GM12875 (cell line): ENCODE results near the gene HMGXB3.
A peak's percentile ranks its signal among the peaks of the same experiment; 100 is the strongest.

ENCODE experiments used
- H3K4me3 ChIP-seq: one replicate; pipeline ENCODE4 v1.5.1; 2011; ENCODE audit warnings: low read depth, low read length, control low read depth
- TF ChIP-seq, protein P1 (sequence below): IDR thresholded peaks from 2 replicates; pipeline ENCODE4 v1.5.1; 2011; ENCODE audit warnings: low read depth, mild to moderate bottlenecking, control low read depth, inconsistent platforms, low read length, moderate library complexity, borderline replicate concordance; ENCODE audit not compliant: insufficient read depth

HMGXB3 gene

DNA sequence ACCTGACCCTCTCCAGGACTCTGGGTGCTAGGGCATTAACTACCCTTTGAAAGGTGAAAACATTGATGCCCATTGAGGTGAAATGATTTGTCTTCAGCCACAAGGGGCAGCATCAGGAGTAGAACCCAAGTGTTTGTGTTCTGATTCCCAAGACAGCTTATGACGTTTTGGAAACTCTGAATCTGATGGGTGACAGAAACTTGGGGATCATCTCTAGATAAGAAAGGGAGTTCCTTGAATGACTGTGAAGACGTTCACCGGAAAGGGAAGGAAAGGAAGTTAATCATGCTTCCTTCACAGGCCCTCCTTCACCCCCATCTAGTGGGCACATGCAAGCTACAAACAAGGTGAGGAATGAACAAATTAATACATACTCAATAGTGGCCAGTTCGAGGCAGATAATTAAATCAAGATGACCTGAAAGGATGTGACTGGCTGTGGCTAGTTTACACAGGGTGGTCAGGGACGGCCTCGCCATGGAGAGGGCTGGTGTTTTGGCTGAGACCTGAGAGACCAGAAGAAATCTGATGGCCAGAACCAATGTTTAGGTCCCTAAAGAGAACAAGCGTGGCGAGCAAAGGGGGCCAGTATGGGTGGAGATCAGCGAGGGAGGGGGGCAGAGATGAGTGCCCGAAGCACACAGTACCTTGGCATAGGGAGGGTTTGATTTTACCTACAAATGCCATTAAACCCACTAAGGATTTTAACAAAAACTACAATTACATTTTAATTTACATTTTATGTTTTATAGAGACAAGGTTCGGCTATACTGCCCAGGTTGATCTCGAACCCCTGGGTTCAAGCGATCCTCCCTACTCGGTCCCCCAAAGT is 40.9 kb upstream of the HMGXB3 start:
- H3K4me3 ChIP-seq: peak overlapping the region; percentile 79

DNA sequence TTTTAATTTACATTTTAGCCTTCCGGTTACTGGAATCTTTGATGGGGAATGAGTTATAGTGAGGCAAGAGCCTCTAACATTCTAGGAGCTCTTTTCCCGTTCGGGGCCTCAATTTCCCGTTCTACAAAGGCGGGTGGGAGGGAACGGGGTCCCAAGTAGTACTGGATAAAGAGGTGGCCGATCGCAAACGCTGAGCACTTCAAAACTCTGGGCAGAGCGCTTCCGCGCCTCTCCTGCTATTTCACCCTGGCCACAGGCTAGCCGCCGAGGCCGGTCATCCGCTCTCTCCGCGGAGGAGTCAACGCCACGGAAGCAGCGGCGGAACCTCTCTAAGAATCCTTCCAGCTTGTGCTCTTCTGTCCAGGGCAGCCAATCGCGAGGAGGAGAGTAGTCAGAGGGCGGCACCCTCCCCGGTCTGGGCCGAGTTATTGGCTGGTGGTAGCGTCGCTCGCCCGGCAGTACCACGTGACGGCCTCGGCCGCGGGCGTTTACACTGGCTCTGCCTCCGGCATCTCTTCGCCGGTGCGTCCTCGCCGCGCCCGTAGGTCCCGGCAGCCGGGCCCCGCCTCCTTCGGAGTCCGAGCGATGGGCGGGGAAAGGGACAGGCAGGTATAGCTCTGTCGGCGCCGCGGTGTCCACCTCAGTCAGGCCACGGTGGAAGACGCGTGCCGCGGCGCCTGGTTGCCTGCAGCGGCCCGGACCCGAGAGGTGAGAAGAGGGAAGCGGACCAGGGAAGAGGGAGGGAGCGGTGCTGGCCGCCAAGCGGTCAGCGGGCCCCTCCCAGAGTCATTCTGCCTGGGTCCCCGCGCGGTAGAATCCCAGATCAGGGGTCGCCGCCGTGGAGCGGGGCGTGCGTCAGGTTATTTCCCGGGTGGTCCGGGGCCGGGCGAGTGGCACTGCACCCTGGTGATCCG is 40.0 kb upstream of the HMGXB3 start, which contains the start of gene SLC26A2:
Gene SLC26A2, plus strand, starts transcription at position 487 of the 914 bp plus-strand sequence. CDS start 16,895 bp downstream, outside the sequence.
- H3K4me3 ChIP-seq: peak within 1 kb of the TSS; percentile 79
- TF ChIP-seq, protein P1, sequence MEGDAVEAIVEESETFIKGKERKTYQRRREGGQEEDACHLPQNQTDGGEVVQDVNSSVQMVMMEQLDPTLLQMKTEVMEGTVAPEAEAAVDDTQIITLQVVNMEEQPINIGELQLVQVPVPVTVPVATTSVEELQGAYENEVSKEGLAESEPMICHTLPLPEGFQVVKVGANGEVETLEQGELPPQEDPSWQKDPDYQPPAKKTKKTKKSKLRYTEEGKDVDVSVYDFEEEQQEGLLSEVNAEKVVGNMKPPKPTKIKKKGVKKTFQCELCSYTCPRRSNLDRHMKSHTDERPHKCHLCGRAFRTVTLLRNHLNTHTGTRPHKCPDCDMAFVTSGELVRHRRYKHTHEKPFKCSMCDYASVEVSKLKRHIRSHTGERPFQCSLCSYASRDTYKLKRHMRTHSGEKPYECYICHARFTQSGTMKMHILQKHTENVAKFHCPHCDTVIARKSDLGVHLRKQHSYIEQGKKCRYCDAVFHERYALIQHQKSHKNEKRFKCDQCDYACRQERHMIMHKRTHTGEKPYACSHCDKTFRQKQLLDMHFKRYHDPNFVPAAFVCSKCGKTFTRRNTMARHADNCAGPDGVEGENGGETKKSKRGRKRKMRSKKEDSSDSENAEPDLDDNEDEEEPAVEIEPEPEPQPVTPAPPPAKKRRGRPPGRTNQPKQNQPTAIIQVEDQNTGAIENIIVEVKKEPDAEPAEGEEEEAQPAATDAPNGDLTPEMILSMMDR: no peak

More for the DNA sequence above, 40.9 kb upstream of the HMGXB3 start:
- TF ChIP-seq, protein P1: peak; percentile 63; the same call in 1 of the 2 replicates

DNA sequence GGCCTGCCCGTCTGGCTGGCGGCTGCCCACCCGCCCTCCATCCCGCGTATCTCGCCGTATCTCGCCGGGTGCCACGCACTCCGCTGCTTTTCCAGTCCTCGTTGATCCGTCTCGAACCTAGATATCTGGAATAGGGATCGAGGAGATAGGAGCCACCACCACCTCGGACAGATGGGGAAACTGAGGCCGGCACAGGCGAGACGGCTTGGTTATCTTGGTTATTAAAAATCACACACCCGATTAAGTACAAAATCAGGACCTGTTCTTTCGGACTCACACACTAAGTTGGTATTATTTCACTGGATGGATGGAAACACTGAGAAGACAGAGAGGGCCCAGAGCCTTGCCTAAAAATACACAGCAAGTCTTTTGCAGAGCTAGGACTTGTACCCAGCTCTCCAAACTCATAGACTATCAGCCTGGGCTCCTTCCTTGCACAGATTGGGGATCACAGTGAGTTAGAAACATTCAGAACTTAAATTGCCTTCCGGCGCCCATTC is 39.3 kb upstream of the HMGXB3 start:
- TF ChIP-seq, protein P1: no peak

DNA sequence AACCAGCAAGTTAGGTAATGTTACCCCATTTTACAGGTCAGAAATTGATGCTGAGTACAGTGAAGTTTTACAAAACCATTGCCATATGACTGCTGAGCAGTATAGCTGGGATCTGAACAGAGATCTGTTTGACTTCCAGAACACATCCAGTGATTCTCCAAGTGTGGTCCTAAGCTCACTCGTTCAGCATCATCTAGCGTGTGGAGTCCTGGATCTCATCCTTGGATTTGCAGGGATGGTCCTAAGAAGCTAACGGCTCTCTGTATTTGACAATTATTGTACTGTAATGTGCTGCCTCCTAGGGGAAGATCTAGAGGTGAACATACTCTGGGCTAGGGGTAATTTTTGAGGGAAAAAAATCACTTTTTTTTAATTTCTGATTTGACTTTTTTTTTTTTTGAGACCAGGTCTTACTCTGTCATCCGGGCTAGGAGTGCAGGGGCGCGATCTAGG is 38.6 kb upstream of the HMGXB3 start:
- TF ChIP-seq, protein P1: peak; percentile 34; the same call in 1 of the 2 replicates
- no peak overlapping the region for H3K4me3 ChIP-seq

More for the DNA sequence above, 39.3 kb upstream of the HMGXB3 start:
- H3K4me3 ChIP-seq: peak overlapping the region; percentile 79

DNA sequence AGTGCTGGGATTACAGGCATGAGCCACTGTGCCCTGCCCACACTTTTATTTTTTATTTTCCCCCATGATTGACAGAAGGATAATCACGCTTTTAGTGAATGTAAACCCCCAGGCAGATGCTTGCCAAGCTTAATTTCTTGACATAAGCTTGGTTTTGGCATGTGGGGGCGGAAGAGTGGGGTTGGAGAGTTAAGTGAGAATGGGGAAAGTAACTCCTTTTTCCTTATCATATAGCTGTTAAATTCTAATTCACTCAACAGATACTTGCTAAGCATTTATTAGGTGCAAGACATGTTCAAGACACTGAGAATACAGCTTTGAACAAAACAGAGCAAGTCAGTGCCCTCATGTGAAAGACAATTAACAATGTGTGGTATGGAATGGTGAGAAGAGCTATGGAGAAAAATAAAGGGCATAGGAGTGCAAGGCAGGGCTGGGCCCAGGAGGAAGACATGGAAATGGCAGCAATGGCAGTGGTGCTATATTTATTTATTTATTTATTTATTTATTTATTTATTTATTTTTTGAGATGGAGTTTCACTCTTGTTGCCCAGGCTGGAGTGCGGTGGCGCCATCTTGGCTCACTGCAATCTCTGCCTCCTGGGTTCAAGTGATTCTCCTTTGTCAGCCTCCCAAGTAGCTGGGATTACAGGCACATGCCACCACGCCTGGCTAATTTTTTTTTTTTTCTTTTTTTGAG is 37.8 kb upstream of the HMGXB3 start:
- TF ChIP-seq, protein P1: no peak
- H3K4me3 ChIP-seq: no peak overlapping the region

DNA sequence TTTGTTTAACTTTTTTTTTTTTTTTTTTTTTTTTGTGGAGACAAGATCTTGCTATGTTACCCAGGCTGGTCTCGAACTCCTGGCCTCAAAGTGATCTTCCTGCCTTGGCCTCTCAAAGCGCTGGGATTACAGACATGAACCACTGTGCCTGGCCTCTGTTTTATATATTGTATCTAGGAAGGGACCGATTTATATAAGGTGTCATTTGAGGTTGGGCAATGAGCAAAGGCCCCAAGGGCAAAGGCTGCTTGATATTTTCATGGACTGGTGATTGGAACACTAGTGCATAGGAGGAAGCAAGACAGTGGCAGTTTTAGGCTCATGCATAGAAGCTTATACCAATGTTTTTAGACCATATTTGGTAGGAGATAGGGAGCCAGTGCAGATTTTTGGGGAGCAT is 36.8 kb upstream of the HMGXB3 start:
- no peak overlapping the region for H3K4me3 ChIP-seq
- TF ChIP-seq, protein P1: no peak
